Erythroblast (primary cell): Measurements from ENCODE around the gene CTNNA3.

Experiments used
- GATA1 ChIP-seq: IDR thresholded peaks from 2 replicates; pipeline ENCODE4 v1.6.1; 2011; ENCODE audit warnings: low read depth, mild to moderate bottlenecking, control low read depth, low read length, moderate library complexity
- POLR2A ChIP-seq: IDR thresholded peaks from 2 replicates; pipeline ENCODE4 v1.6.1; 2011; ENCODE audit warnings: mild to moderate bottlenecking, low read length

GRCh38 chr10:65903620-65904019, 1792.4 kb downstream of the CTNNA3 start:
- TF ChIP-seq POLR2A = no peak
- TF ChIP-seq GATA1 = no peak
